ENCODE data around the gene NSUN7. TPM values are rescaled to one million over a fixed set of nuclear protein-coding genes. Genes with fewer than 3 reads are reported as not detected.

The NSUN7 gene
- total RNA-seq, 2 donors from 2014 or later = 17.9 to 29.6 TPM

GRCh38 chr4:40827758-40828157, 78.0 kb downstream of the NSUN7 start:
- TF ChIP-seq, protein P1, sequence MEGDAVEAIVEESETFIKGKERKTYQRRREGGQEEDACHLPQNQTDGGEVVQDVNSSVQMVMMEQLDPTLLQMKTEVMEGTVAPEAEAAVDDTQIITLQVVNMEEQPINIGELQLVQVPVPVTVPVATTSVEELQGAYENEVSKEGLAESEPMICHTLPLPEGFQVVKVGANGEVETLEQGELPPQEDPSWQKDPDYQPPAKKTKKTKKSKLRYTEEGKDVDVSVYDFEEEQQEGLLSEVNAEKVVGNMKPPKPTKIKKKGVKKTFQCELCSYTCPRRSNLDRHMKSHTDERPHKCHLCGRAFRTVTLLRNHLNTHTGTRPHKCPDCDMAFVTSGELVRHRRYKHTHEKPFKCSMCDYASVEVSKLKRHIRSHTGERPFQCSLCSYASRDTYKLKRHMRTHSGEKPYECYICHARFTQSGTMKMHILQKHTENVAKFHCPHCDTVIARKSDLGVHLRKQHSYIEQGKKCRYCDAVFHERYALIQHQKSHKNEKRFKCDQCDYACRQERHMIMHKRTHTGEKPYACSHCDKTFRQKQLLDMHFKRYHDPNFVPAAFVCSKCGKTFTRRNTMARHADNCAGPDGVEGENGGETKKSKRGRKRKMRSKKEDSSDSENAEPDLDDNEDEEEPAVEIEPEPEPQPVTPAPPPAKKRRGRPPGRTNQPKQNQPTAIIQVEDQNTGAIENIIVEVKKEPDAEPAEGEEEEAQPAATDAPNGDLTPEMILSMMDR (conservative IDR thresholded peaks at IDR 0.05) = no peak
- H3K27me3 Mint-ChIP-seq (ENCODE audit: insufficient read depth) = no peaks in the 10 kb centered on the region
- H3K9me3 Mint-ChIP-seq = no peaks in the 10 kb centered on the region
- no peak overlapping the region for H3K27ac Mint-ChIP-seq
- H3K27ac ChIP-seq (ENCODE audit: low read depth, low read length) = no peak overlapping the region
- no peaks in the 10 kb centered on the region for H3K27me3 ChIP-seq (ENCODE audit: control insufficient read depth, insufficient read depth, low read length, poor library complexity, severe bottlenecking)
- H3K4me1 Mint-ChIP-seq = no peaks in the 10 kb centered on the region
- peaks cover 61% of the 10 kb centered on the region for H3K36me3 Mint-ChIP-seq (ENCODE audit: low read depth)
- H3K4me1 ChIP-seq (ENCODE audit: control insufficient read depth, insufficient read depth, low read length) = no peaks in the 10 kb centered on the region
- no peak overlapping the region for H3K9ac ChIP-seq (ENCODE audit: extremely low read depth, low read length, poor library complexity, severe bottlenecking)
- H3K4me3 ChIP-seq (ENCODE audit: low read length) = no peak overlapping the region
- WGBS, 2 experiments (ENCODE audit: insufficient coverage in 1 of 2, insufficient read length in 1 of 2) = 90 to 94% methylated on average over 5 to 6 of the region's 6 CpGs
- H3K4me3 Mint-ChIP-seq = no peak overlapping the region
- H3K36me3 ChIP-seq (ENCODE audit: control insufficient read depth, insufficient read depth, low read length) = peaks cover 43% of the 10 kb centered on the region
- no peak for DNase-seq
- H3K9me3 ChIP-seq (ENCODE audit: control insufficient read depth, low read length) = no peaks in the 10 kb centered on the region

DNA sequence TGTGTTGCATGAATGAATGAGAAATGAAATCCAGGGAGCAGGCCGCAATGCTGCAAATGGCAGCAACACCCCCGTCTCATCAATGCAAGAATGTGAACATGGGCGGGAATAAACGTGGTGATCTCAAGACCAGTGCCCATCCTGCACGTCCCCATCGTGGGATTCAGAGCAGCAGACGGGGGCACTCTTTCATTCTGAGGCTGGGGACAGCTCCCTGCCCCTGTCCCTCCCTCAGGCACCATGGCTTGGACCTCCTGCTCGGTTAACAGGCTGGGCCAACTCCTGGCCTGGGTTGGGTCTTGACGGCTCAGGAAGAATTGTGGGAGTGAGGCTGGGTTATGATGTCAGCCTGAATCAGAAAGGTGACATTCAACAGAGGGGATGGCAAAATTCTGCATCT, 78.9 kb downstream of the NSUN7 start:
- DNase-seq = no peak
- Histone ChIP-seq H3K27me3 (ENCODE audit: control insufficient read depth, insufficient read depth, low read length, poor library complexity, severe bottlenecking) (no peaks in the 10 kb centered on the region), H3K36me3 (ENCODE audit: control insufficient read depth, insufficient read depth, low read length) (peaks cover 35% of the 10 kb centered on the region), H3K9me3 (ENCODE audit: control insufficient read depth, low read length) (no peaks in the 10 kb centered on the region), H3K4me1 (ENCODE audit: control insufficient read depth, insufficient read depth, low read length) (no peaks in the 10 kb centered on the region), H3K9ac (ENCODE audit: extremely low read depth, low read length, poor library complexity, severe bottlenecking) (no peak overlapping the region), H3K27ac (ENCODE audit: low read depth, low read length) (no peak overlapping the region), H3K4me3 (ENCODE audit: low read length) (no peak overlapping the region)
- 93 to 95% methylated on average over 6 to 9 of the region's 9 CpGs for WGBS, 2 experiments (ENCODE audit: insufficient coverage in 1 of 2, insufficient read length in 1 of 2)
- peaks cover 61% of the 10 kb centered on the region for H3K36me3 Mint-ChIP-seq (ENCODE audit: low read depth)
- no peak overlapping the region for H3K4me3 Mint-ChIP-seq
- no peaks in the 10 kb centered on the region for H3K9me3 Mint-ChIP-seq
- H3K27me3 Mint-ChIP-seq (ENCODE audit: insufficient read depth) = no peaks in the 10 kb centered on the region
- H3K27ac Mint-ChIP-seq = no peak overlapping the region
- no peaks in the 10 kb centered on the region for H3K4me1 Mint-ChIP-seq
- TF ChIP-seq, protein P1 (conservative IDR thresholded peaks at IDR 0.05) = no peak

GRCh38 chr4:40829586-40829985, 79.8 kb downstream of the NSUN7 start:
- H3K27ac Mint-ChIP-seq = no peak overlapping the region
- no peaks in the 10 kb centered on the region for H3K27me3 Mint-ChIP-seq (ENCODE audit: insufficient read depth)
- no peak overlapping the region for H3K27ac ChIP-seq (ENCODE audit: low read depth, low read length)
- TF ChIP-seq, protein P1 (conservative IDR thresholded peaks at IDR 0.05) = no peak
- peaks cover 68% of the 10 kb centered on the region for H3K36me3 Mint-ChIP-seq (ENCODE audit: low read depth)
- 95 to 100% methylated on average over 1 to 4 of the region's 4 CpGs for WGBS, 2 experiments (ENCODE audit: insufficient coverage in 1 of 2, insufficient read length in 1 of 2)
- H3K4me1 Mint-ChIP-seq = peaks cover 8% of the 10 kb centered on the region
- no peaks in the 10 kb centered on the region for H3K9me3 Mint-ChIP-seq
- peaks cover 34% of the 10 kb centered on the region for H3K36me3 ChIP-seq (ENCODE audit: control insufficient read depth, insufficient read depth, low read length)
- H3K4me3 Mint-ChIP-seq = no peak overlapping the region
- no peaks in the 10 kb centered on the region for H3K27me3 ChIP-seq (ENCODE audit: control insufficient read depth, insufficient read depth, low read length, poor library complexity, severe bottlenecking)
- H3K4me3 ChIP-seq (ENCODE audit: low read length) = no peak overlapping the region
- peaks cover 3% of the 10 kb centered on the region for H3K4me1 ChIP-seq (ENCODE audit: control insufficient read depth, insufficient read depth, low read length)
- no peaks in the 10 kb centered on the region for H3K9me3 ChIP-seq (ENCODE audit: control insufficient read depth, low read length)
- no peak for DNase-seq
- no peak overlapping the region for H3K9ac ChIP-seq (ENCODE audit: extremely low read depth, low read length, poor library complexity, severe bottlenecking)

All from endodermal cell (in vitro differentiated cells).